Stimulated activated naive CD8-positive, alpha-beta T cell treated with anti-CD3 and anti-CD28 coated beads, Interleukin-15, Interleukin-2, amounts not matched to agents 100 U/mL and 50 U/mL, for 24 hours (primary cell): ENCODE data around the gene RABGAP1L.
A peak's percentile ranks its signal among the peaks of the same experiment; 100 is the strongest.
"Not testable (repeated sequence)": the region's sequence is repeated elsewhere in the genome, so short reads cannot be mapped to it uniquely, and the experiment has no call there.

Source experiments
- ATAC-seq: fragments of 150-1000 bp; cut with Tn5 transposase; one replicate; pipeline ENCODE4 v1.10.0; 2021
- DNase-seq: peaks from one replicate; pipeline ENCODE4 v3.0.0; 2021

RABGAP1L gene

DNA sequence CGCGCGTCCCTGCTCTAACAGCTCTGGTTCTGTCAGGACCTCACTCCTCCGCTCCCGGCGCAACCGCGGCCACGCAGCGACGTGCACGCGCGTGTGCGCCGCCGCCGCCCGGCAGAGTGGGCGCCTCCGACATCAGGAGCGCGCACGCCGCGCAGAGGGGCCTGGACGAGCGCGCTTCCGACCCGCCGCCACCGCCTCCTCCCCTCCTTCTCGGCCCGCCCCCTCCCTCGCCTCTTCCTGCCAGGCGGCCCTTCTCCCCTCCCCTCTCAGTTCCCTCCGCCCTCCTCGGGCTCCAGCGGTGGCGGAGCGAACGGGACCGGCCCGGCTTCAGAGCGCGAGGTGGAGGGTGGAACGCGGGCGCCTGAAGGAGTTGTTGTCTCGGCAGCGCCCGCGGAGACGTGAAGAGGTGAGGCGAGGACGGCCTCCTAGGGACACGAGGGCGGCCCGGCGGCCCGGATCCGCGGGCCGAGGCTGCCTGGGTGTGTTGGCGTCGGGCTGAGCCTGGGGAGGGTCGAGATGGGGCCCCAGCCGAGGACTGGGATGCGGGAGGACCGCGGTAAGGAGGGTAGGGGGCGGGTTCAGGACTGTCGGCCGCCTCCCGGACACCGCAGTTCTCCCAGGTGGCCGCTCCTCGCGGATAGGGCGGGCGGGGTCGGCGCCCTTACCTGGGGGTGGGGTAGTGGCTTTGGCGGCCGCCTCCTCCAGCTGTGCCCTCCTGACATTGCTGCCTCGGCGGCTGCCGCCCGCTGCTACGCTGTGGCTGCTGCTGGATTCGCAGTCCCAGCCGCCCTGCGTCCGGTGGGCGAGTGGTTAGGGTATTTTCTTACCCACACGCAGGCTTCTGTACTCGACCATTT is at the start of gene RABGAP1L:
TSS of gene RABGAP1L (plus strand) at position 269 of the 857 bp plus-strand sequence.
- ATAC-seq, result peak; percentile 83
- DNase-seq, result peak; percentile 92

DNA sequence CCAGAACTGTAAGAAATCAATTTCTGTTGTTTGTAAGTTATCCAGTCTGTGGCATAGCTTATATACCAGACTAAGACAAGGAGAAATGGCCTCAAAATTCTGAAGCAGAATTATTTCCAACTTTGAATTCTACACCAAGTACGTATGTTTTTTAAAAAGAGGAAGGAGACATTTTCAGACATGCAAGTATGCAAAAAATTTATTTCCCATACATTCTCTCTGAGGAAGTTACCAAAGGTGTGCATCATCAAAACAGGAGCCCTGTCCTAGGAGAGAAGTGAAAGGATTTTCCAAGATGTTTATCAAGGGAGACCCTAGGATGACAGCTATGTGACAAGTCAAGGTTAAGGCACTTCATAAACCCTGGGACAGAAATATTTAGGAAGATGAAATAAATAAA is 49.3 kb upstream of the RABGAP1L start:
- ATAC-seq, result no peak

DNA sequence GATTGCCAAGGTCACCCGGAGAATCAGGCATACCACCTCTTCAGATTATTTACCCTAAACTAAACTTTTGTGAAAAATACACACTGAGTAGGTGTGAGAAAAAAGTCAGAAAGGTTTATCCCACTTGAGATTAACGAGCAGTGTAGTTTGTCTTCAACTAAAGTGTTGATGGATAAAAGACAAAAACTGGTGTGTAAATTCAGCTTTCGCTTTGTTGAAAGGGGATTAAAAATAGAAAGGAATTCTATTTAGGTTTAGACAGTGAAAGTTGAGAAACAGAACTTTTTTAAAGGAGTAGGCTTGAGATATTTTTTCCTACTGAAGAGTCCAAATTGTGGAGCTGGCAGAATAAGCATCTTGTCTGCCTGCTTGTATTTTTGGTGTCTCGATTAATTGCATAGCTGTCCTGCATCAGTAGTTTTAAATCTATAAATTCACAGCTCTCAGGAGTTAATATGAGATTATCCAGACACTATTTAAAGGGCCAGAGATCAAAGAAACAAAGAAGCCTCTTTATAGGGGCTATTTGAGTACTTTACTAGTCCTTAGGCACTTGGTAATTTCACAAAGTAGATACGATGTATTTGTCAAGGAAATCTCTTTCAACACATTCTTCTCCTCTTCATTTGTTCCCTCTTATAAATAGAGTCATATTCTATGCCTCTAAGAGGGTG is 46.7 kb upstream of the RABGAP1L start:
- ATAC-seq, result no peak

More for the DNA sequence above, 49.3 kb upstream of the RABGAP1L start:
- DNase-seq, result no peak

DNA sequence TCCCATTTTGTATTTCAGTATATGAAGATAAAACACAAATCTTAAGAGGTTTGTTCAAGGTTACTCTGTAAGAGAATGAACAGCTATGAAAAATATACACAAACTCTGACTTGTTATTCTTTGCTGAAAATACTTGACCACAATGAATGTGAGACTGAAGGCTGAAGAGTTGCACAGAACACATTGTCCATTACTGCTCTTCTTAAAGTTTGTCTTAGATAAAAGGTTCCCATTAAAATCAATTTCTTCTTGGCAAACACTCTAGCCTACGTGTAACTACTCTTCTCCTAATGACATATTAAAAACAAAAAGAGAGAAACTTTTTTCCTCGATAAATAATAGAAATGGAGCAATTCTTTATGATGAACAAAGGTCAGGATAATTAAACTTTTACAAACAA is 45.2 kb upstream of the RABGAP1L start:
- DNase-seq (no peak), ATAC-seq (no peak)

More for the DNA sequence above, 46.7 kb upstream of the RABGAP1L start:
- DNase-seq, result no peak

DNA sequence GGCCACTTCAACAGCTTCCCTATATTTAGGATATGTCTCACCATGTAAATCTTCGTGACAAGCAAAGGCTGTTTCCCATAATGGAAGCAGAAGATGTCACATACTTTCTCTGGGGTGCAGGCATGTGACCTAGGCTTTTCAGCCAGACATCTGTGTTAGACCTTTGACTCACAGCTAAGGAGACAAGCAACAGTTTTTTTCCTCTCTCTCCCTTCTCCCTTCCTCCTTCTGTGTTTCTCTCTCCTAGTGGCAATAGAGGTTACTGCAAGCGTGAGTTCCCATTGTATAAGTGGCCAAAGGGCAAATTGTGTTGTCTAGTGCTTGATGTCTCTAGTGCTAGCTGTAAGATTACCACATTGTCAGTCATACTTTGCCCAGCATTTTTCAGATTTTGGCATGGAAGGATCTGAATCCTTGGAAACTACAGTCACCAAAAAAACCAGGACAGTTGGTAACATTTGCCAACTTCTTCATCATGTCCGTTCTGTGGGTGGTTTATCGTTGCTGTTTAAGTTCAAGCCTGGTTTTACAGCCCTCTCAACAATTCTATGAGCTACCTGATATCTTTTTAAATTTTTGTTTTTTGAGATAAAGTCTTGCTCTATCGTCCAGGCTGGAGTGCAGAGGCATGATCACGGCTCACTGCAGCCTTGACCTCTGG is 44.4 kb upstream of the RABGAP1L start:
- peak; percentile 77 for ATAC-seq
- DNase-seq, result peak; percentile 8

DNA sequence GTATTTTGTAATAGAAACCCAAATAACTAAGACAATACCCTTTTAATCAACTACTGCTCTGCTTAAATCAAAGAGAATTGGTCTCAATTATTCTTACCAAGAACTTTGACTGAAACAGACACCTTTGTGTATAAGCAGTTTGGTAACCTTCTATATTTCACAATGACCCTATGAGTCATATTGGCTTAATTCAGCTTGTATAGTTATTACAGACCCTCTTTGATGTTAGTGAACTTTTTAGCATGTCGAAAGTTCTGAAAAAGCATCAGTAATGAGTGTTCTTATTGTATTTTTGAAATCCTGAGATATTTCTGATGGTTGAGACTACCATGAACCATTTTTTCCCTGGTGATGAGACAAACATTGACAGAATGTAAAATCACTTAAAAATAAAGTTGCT is 43.3 kb upstream of the RABGAP1L start:
- ATAC-seq (no peak), DNase-seq (no peak)

DNA sequence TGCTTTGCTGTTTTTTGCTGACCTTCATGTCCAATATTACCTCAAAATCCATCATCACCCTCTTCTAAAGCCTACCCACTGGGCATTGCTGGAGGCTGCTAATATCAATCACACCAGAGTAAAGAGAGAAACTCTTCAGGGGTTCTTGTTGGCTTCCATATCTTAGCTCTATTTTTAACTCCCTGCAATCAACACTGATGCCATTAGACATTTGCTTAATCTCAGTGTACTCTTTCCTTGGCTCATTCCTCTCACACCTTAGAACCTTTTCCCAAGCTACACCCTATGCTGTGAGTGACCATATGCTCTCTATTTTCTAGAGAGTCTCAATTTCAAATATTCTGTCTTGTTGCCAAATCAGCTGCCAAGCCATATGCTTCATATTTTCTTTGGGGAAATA is 40.6 kb upstream of the RABGAP1L start:
- DNase-seq, result no peak
- ATAC-seq, result no peak

DNA sequence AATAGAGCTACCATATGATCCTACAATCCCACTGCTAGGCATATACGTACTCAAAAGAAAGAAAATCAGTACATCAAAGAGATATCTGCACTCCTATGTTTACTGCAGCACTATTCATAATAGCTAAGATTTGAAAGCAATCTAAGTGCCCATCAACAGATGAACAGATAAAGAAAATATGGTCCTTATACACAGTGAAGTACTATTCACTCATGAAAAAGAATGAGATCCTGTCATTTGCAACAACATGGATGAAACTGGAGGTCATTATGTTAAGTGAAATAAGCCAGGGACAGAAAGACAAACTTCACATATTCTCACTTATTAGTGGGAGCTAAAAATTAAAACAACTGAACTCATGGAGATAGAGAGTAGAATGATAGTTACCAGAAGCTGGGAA is 37.0 kb upstream of the RABGAP1L start:
- not testable (repeated sequence) for DNase-seq, ATAC-seq

DNA sequence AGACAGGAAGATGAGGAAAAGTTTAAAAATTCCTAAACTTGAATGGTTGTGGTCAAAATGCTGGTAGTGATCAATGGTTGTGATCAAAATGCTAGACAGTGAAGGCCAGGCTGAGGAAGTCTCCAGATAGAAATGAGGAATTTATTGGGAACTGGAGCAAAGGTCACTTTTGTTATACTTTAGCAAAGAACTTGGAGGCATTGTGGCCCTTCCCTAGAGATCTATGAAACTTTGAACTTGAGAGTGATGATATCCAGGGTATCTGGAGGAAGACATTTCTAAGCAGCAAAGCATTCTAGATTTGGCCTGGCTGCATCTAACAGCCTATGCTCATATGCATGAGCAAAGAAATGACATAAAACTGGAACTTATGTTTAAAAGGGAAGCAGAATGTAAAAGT is 35.5 kb upstream of the RABGAP1L start:
- no peak for DNase-seq
- ATAC-seq, result no peak

DNA sequence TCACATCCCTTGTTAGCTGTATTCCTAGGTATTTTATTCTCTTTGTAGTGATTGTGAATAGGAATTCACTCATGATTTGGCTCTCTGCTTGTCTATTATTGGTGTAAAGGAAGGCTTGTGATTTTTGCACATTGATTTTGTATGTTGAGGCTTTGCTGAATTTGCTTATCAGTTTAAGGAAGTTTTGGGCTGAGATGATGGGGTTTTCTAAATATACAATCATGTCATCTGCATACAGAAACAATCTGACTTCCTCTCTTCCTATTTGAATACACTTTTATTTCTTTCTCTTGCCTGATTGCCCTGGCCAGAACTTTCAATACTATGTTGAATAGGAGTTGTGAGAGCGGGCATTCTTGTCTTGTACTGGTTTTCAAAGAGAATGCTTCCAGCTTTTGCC is 32.1 kb upstream of the RABGAP1L start:
- not testable (repeated sequence) for ATAC-seq, DNase-seq

DNA sequence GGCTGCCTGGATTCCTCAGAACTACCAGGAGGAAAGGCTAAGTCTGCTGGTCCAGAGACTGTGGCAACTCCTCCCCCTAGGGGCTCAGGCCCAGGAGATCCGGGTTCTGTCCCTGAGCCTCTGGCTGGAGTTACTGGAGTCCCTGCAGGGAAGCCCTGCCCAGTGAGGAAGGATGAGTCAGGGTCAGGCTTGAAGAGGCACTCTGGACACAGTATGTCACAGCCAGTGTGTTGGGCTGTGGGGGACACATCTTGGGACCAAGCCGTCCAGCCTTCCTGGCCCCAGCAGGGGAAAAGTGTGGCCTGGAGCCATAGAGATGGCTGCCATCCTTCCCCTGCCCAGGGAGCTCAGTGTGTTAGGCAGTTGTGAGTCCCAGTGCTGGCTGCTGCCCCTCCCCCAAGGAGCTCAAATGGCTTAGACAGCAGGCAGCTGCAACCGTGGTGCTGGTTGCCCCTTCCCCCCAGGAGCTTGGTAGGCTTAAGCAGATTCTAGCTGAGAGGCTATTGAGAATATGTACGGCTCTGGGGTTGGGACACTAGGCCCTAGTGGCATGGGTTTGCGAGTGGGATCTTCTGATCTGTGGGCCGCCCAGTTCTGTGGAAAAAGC is 28.2 kb upstream of the RABGAP1L start:
- DNase-seq, result no peak
- ATAC-seq, result no peak

DNA sequence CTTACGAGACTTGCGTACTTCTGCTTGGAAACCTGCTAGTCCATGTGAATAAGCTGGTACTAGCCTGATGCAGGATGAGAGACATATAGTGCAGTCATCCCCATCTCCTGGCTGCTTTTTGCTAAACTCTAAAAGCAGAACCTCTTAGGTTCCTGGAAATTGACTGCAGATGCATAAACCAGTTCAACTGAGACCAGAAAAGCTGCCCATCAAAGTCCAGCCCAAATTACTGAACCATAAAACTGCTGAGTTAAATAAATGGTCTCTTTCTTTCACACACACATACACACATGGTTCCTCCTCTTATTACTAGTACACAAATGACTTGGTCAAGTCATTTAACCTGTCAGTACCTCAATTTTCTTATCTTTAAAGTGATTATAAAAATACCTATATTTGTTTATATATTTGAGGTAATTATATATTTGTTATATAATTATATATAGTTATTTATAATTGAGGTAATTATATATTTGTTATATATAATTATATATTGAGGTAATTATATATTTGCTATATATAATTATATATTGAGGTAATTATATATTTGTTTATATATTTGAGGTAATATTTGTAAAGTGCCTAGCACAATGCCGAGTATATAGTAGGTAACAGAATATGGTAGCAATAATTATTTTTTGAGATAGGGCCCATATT is 25.2 kb upstream of the RABGAP1L start:
- DNase-seq, result no peak
- ATAC-seq, result no peak

DNA sequence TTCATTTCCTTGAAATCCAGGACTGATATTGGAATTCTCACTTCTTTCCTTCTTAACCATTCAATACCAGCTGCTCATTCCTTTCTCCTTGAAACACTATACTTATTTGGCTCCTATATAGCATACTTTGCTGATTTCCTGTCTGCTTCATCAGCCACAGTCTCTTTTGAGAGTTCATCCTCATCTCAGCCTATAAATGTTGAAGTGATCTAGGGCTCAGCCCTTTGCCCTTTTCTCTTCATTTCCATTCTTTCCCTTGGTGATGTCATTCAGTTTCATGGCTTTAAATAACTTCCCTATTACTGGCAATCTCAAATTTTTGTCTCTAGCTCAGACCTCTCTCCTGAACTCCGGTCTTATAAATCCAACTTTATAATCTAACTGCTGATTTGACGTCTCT is 24.1 kb upstream of the RABGAP1L start:
- no peak for ATAC-seq
- no peak for DNase-seq

DNA sequence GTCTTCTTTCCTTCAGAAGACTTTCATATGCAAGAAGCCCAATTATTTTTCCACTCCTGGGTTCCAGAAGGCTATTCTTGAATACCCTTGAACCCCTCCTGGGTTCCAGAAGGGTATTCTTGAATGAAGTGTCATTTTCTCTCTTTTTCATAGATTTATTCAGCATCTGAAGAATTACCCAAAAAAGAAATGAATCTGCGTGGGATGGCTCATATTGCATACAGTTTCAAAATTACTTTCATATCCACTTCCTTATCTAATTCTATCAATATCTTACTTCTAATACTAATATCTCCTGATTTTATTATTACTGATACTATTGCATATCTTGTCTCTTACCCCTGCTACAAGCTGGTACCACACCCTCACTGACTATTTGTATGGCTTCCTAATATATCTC is 22.6 kb upstream of the RABGAP1L start:
- no peak for DNase-seq
- no peak for ATAC-seq

DNA sequence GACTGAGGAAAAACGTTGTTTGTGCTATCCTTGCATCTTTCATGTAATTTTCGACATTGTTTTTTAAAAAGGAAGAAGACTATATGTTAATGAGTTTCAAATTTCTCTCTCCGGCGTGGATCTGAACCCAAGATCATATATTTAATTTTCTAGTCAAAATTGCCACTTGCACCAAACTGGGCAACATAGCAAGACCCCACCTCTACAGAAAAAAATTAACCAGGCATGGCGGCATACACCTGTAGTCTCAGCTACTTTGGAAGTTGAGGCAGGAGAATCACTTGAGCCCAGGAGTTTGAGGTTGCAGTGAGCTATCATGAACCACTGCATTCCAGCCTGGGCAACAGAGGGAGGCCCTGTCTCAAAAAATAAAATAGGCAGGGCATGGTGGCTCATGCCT is 16.5 kb upstream of the RABGAP1L start:
- ATAC-seq, result no peak
- DNase-seq, result no peak

DNA sequence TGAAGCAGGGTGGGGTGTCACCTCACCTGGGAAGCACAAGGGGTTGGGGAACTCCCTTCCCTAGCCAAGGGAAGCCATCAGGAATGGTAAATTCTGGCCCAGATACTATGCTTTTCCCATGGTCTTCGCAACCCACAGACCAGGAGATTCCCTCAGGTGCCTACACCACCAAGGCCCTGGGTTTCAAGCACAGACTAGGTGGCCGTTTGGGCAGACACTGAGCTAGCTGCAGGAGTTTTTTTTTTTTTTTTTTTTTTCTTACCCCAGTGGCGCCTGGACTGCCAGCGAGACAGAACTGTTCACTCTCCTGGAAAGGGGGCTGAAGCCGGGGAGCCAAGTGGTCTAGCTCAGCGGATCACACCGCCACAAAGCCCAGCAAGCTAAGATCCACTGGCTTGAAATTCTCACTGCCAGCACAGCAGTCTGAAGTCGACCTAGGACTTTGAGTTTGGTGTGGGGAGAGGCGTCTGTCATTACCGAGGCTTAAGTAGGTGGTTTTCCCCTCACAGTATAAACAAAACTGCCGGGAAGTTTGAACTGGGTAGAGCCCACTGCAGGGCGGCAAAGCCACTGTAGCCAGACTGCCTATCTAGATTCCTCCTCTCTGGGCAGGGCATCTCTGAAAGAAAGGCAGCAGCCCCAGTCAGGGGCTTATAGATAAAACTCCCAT is 15.5 kb upstream of the RABGAP1L start:
- not testable (repeated sequence) for ATAC-seq, DNase-seq

DNA sequence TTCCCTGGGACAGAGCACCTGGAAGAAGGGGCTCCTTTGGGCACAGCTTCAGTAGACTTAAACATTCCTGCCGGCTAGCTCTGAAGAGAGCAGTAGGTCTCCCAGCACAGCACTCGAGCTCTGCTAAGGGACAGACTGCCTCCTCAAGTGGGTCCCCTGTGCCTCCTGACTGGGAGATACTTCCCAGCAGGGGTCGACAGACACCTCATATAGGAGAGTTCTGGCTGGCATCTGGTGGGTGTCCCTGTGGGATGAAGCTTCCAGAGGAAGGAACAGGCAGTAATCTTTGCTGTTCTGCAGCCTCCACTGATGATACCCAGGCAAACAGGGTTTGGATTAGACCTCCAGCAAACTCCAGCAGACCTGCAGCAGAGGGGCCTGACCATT is 14.9 kb upstream of the RABGAP1L start:
- DNase-seq, ATAC-seq: not testable (repeated sequence)

DNA sequence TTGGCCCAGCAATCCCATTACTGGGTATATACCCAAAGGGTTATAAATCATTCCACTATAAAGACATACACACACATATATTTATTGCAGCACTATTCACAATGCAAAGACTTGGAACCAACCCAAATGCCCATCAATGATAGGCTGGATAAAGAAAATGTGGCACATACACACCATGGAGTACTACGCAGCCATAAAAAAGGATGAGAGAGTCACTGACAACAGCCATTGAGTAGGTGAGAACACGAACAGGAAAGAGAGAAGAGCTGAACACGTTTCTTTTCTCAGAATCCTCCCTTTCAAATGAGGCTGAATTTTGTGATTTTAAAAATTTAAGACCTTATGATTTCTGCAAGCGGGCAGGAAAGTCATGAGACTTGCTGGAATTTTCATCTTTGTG is 10.1 kb upstream of the RABGAP1L start:
- ATAC-seq (no peak), DNase-seq (no peak)

DNA sequence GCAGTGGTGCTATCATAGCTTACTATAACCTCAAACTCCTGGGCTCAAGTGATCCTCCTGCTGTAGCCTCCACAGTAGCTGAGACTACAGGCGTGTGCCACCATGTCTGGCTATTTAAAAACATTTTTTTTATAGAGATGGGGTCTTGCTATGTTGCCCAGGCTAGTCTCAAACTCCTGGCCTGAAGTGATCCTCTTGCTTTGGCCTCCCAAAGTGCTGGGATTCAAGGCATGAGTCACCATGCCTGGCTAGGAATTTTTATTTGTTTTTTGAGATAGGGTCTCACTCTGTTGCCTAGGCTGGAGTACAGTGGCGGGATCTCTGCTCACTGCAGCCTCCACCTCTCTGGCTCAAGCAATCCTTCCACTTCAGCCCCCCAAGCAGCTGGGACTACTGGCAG is 8.8 kb upstream of the RABGAP1L start:
- DNase-seq, result no peak
- no peak for ATAC-seq

DNA sequence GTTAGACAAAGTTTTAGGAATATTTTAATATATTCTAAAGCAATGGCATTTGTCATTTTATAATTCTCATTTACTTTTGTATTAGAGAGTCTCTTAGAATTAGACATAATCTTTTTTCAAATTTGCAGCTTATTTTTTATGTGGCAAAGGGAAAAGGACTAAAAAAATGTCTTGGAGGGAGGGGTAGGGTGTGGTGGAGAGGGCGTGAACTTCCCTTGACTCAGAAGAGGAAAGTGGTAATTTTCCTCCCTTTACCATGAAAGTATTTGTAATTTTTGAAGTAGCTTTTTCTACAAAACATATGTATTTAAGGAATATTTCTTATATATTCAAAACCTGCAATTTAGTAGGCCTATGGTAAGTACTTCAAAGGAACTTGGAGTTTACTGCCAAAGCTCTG is 6.9 kb upstream of the RABGAP1L start:
- ATAC-seq (no peak), DNase-seq (no peak)

DNA sequence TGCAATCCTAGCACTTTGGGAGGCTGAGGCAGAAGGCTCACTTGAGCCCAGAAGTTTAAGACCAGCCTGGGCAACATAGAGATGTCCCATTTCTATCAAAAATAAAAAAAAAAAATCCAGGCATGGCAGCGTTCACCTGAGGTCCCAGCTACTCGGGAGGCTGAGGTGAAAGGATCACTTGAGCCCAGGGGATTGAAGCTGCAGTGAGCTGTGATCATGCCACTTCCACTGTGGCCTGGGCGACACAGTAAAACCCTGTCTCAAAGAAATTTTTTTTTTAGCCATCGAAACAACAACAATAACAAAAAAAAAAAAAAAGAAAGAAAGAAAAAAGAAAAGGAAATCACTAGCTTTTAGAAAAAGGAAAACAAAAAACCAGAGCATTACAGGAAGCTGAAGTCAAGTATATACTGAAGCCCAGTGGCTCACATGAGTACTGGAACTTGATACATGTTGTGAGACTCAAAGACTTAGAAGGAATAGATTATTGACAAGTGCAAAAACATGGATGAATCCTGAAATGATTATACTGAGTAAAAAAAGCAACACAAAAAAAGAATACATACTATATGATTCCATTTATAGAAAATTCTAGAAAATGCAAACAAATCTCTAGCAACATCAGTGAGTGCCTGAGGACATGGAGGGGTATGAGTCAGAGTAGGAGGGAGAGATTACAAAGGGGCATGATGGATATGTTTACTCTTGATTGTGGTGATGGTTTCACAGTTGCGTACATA is 6.1 kb upstream of the RABGAP1L start:
- peak; percentile 60 for ATAC-seq
- no peak for DNase-seq
